Memory B cell (primary cell): Measurements from ENCODE around the gene PDE4B.
A peak's percentile ranks its signal among the peaks of the same experiment; 100 is the strongest.

Experiments
- ATAC-seq: fragments of 150-1000 bp; cut with Tn5 transposase; 2 replicates; pipeline ENCODE4 v1.10.0; 2021; ENCODE audit warnings: low read depth, mild to moderate bottlenecking, moderate library complexity
- DNase-seq, 2 donors: peaks; one replicate each; pipeline ENCODE4 v3.0.0; 2022; ENCODE audit warnings: low spot score in 2 of 2
- H3K27ac Mint-ChIP-seq: one replicate; pipeline ENCODE4 v1.8.0; 2022; ENCODE audit warnings: mild to moderate bottlenecking, moderate library complexity, mixed read lengths
- H3K27me3 Mint-ChIP-seq: one replicate; pipeline ENCODE4 v1.8.0; 2022; ENCODE audit warnings: mixed read lengths
- H3K36me3 Mint-ChIP-seq: one replicate; pipeline ENCODE4 v1.8.0; 2022; ENCODE audit warnings: mild to moderate bottlenecking, mixed read lengths
- H3K4me1 Mint-ChIP-seq: one replicate; pipeline ENCODE4 v1.8.0; 2022; ENCODE audit warnings: mixed read lengths
- H3K4me3 Mint-ChIP-seq: one replicate; pipeline ENCODE4 v1.8.0; 2022; ENCODE audit warnings: mild to moderate bottlenecking, moderate library complexity, mixed read lengths
- H3K9me3 Mint-ChIP-seq: one replicate; pipeline ENCODE4 v1.8.0; 2022; ENCODE audit warnings: mixed read lengths

Gene PDE4B

GRCh38 chr1:66296370-66296769 is 503.7 kb downstream of the PDE4B start:
- ATAC-seq, result no peak
- no peaks in the 10 kb centered on the region for H3K9me3 Mint-ChIP-seq
- no peak overlapping the region for H3K27ac Mint-ChIP-seq
- no peak for DNase-seq
- no peaks in the 10 kb centered on the region for H3K36me3 Mint-ChIP-seq
- H3K4me3 Mint-ChIP-seq, result no peak overlapping the region
- peaks cover 15% of the 10 kb centered on the region for H3K4me1 Mint-ChIP-seq
- no peaks in the 10 kb centered on the region for H3K27me3 Mint-ChIP-seq

DNA sequence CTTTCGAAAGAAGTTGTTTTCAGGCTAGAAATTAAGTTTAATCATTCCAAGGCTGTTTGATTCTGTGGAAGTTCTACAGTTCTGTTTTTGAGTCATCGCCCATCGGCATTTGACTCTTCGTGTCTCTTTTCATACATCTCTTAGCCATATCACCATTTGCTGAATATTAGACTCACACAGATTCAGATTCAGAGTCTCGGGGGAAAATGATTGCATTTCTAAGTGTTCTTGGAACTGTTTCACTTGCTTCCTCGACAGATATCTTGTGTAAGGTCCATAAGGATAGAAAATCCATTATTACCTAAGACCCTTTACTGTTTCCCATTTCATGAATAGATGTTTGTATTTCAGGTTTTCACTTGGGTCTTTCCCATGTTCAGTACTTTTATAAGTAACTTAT is 504.3 kb downstream of the PDE4B start:
- H3K27me3 Mint-ChIP-seq, result no peaks in the 10 kb centered on the region
- no peak overlapping the region for H3K27ac Mint-ChIP-seq

DNA sequence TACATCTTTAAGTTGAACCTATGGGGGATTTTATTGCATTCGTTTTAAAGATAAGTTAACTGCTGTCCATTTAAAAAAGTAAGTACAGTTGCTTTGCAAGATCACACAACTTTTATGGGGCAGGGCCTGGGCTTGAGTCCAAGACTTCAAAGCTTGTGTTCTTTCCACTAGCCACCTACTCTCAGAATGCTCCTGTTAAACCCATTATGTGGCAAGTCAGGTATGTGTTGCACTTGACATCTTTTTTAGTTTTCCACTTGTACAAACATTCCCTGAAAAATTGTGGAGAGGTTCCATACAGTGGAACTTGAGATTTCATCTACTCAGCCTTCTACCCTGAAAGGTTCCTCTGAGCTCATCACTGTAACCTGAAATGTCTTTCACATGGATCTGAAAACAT is 505.8 kb downstream of the PDE4B start:
- Mint-ChIP-seq H3K4me3 (no peak overlapping the region), H3K27me3 (no peaks in the 10 kb centered on the region), H3K9me3 (no peaks in the 10 kb centered on the region), H3K36me3 (no peaks in the 10 kb centered on the region), H3K4me1 (peaks cover 20% of the 10 kb centered on the region), H3K27ac (no peak overlapping the region)
- DNase-seq (no peak), ATAC-seq (no peak)

More for the DNA sequence above, 504.3 kb downstream of the PDE4B start:
- no peak overlapping the region for H3K4me3 Mint-ChIP-seq
- H3K36me3 Mint-ChIP-seq, result no peaks in the 10 kb centered on the region
- DNase-seq, result no peak
- no peaks in the 10 kb centered on the region for H3K9me3 Mint-ChIP-seq
- H3K4me1 Mint-ChIP-seq, result peaks cover 18% of the 10 kb centered on the region
- ATAC-seq, result no peak

DNA sequence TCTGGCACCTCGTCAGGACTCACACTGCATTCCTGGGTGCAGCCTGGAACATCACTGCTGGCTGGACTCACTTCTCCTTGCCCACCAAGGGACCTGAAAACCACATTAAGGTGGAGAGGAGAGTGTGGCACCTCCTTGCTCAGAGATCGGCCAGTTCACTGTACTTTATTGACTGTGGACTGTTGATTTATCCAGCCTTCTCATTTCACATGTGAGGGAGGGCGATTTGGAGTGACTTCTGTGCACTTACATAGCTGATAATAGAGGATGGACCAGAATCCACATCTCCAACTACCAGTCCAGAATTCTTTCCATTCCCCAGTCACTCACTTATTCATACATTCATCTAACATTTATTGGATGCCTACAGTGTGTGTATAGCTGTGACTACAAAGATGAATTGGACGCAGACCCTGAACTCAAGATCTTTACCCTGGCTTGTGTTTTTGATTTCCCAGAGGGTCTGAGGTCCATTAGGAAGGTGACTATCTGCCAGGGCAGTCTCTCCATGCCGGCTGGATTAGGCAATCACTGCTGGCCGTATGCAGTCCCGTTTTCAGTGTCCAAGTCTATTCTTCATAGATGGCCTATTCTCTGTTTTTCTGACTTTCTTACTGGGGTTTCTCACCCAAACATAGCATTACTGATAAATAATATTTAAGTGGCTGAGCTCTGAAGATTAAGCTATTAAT is 507.7 kb downstream of the PDE4B start:
- peak overlapping the region; percentile 95 for H3K27ac Mint-ChIP-seq
- H3K36me3 Mint-ChIP-seq, result no peaks in the 10 kb centered on the region
- peaks cover 19% of the 10 kb centered on the region for H3K4me1 Mint-ChIP-seq
- DNase-seq (no peak), ATAC-seq (no peak)
- no peak overlapping the region for H3K4me3 Mint-ChIP-seq
- no peaks in the 10 kb centered on the region for H3K27me3 Mint-ChIP-seq
- H3K9me3 Mint-ChIP-seq, result no peaks in the 10 kb centered on the region

DNA sequence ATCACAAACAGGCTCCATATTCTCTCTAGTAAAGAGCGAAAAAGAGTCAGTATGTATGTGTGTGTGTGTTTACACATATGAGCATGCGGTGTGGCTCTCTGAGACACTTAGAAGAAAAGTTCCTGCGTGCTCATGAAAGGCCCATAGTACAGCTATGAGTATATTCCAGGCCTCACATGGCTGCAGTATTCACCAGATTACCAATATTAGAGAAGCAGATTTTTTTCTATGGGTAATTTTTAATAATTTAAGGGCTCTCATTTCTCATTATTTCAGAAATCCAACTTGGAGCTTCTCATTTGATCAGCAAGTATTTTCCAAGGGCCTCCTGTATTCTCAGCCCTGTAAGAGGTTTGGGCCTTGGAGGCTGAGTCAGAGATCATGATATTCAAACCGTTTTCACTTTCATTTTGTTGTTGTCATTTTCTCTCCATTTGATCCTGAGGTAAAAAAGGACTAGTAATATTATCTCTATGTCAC is 508.3 kb downstream of the PDE4B start:
- ATAC-seq, result peak; percentile 82
- H3K27me3 Mint-ChIP-seq, result no peaks in the 10 kb centered on the region
- no peaks in the 10 kb centered on the region for H3K9me3 Mint-ChIP-seq
- peak overlapping the region; percentile 95 for H3K27ac Mint-ChIP-seq
- no peaks in the 10 kb centered on the region for H3K36me3 Mint-ChIP-seq
- H3K4me1 Mint-ChIP-seq, result peaks cover 14% of the 10 kb centered on the region
- no peak for DNase-seq
- peak overlapping the region; percentile 79 for H3K4me3 Mint-ChIP-seq

GRCh38 chr1:66302184-66302742 is 509.6 kb downstream of the PDE4B start:
- no peaks in the 10 kb centered on the region for H3K36me3 Mint-ChIP-seq
- H3K4me3 Mint-ChIP-seq, result no peak overlapping the region
- H3K9me3 Mint-ChIP-seq, result no peaks in the 10 kb centered on the region
- ATAC-seq, result no peak
- no peak for DNase-seq
- peaks cover 11% of the 10 kb centered on the region for H3K4me1 Mint-ChIP-seq
- H3K27ac Mint-ChIP-seq, result peak overlapping the region; percentile 35
- no peaks in the 10 kb centered on the region for H3K27me3 Mint-ChIP-seq

DNA sequence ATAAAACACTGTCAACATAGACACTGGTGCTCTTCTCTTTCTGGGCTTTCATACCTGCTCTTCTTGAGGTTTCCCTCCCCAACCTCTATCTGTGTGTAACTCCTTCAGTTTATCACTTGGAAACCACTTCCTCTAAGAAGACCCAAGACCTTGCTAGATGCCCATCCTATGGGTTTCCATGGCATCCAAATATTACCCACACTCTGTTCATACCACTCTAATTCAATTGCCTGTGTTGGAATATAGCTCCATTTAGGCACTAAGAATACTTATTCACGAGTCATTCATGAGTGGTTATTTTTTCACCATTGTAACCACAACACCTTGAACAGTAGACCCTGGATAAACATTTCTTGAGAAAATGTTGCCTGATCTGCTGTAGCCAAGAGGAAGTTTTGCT is 510.1 kb downstream of the PDE4B start:
- Mint-ChIP-seq H3K27ac (peak overlapping the region; percentile 35), H3K36me3 (no peaks in the 10 kb centered on the region), H3K4me3 (no peak overlapping the region), H3K9me3 (no peaks in the 10 kb centered on the region), H3K4me1 (peaks cover 11% of the 10 kb centered on the region), H3K27me3 (no peaks in the 10 kb centered on the region)
- DNase-seq (no peak), ATAC-seq (no peak)

GRCh38 chr1:66303646-66304045 is 511.0 kb downstream of the PDE4B start:
- Mint-ChIP-seq H3K36me3 (no peaks in the 10 kb centered on the region), H3K27me3 (no peaks in the 10 kb centered on the region), H3K4me1 (peaks cover 11% of the 10 kb centered on the region), H3K9me3 (no peaks in the 10 kb centered on the region), H3K27ac (no peak overlapping the region), H3K4me3 (no peak overlapping the region)
- ATAC-seq, result no peak
- DNase-seq, result no peak

GRCh38 chr1:66304128-66304527 is 511.4 kb downstream of the PDE4B start:
- DNase-seq, result no peak
- Mint-ChIP-seq H3K9me3 (no peaks in the 10 kb centered on the region), H3K4me1 (peaks cover 11% of the 10 kb centered on the region), H3K27ac (no peak overlapping the region), H3K36me3 (no peaks in the 10 kb centered on the region), H3K27me3 (no peaks in the 10 kb centered on the region), H3K4me3 (no peak overlapping the region)
- ATAC-seq, result no peak

- H3K4me3 Mint-ChIP-seq, result no peak overlapping the region
- H3K27me3 Mint-ChIP-seq, result no peaks in the 10 kb centered on the region
- ATAC-seq (no peak), DNase-seq (no peak)
- no peaks in the 10 kb centered on the region for H3K36me3 Mint-ChIP-seq
- H3K27ac Mint-ChIP-seq, result no peak overlapping the region
- peaks cover 8% of the 10 kb centered on the region for H3K4me1 Mint-ChIP-seq
- H3K9me3 Mint-ChIP-seq, result no peaks in the 10 kb centered on the region
Observed at GRCh38 chr1:66305927-66306326, 513.2 kb downstream of the PDE4B start.

GRCh38 chr1:66309006-66309741 is 516.5 kb downstream of the PDE4B start:
- H3K27ac Mint-ChIP-seq, result no peak overlapping the region
- H3K9me3 Mint-ChIP-seq, result no peaks in the 10 kb centered on the region
- no peak for DNase-seq
- no peak for ATAC-seq
- no peaks in the 10 kb centered on the region for H3K36me3 Mint-ChIP-seq
- H3K4me1 Mint-ChIP-seq, result no peaks in the 10 kb centered on the region
- no peak overlapping the region for H3K4me3 Mint-ChIP-seq
- H3K27me3 Mint-ChIP-seq, result no peaks in the 10 kb centered on the region

DNA sequence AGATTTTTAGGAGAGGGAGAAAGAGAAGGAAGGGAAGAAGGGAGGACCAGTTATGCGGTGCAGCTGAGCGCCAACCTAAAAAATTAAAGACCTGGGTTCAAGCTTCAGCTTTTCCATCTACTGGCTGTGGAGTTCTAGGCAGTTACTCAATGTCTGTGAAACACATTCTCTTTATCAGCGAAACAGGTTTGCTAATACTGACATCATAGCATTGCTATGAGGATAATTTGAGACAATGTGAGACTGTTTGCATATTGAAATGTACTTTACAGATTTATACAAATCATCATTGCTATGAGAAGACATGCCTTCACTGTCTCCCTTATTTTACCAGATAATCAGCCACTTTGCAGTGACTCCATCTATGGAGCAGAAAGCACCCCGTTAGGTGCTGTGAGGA is 518.4 kb downstream of the PDE4B start:
- no peaks in the 10 kb centered on the region for H3K4me1 Mint-ChIP-seq
- ATAC-seq, result no peak
- no peak overlapping the region for H3K27ac Mint-ChIP-seq
- no peaks in the 10 kb centered on the region for H3K27me3 Mint-ChIP-seq
- H3K9me3 Mint-ChIP-seq, result no peaks in the 10 kb centered on the region
- DNase-seq, result no peak
- no peaks in the 10 kb centered on the region for H3K36me3 Mint-ChIP-seq
- no peak overlapping the region for H3K4me3 Mint-ChIP-seq

- Mint-ChIP-seq H3K4me3 (no peak overlapping the region), H3K27me3 (no peaks in the 10 kb centered on the region), H3K9me3 (no peaks in the 10 kb centered on the region), H3K27ac (no peak overlapping the region), H3K36me3 (no peaks in the 10 kb centered on the region), H3K4me1 (peaks cover 2% of the 10 kb centered on the region)
- DNase-seq, result no peak
- ATAC-seq, result no peak
Observed at GRCh38 chr1:66311628-66312027, 518.9 kb downstream of the PDE4B start.

GRCh38 chr1:66312271-66312990 is 519.7 kb downstream of the PDE4B start:
- no peaks in the 10 kb centered on the region for H3K27me3 Mint-ChIP-seq
- H3K36me3 Mint-ChIP-seq, result no peaks in the 10 kb centered on the region
- peaks cover 3% of the 10 kb centered on the region for H3K4me1 Mint-ChIP-seq
- H3K27ac Mint-ChIP-seq, result no peak overlapping the region
- H3K9me3 Mint-ChIP-seq, result no peaks in the 10 kb centered on the region
- DNase-seq (no peak), ATAC-seq (no peak)
- H3K4me3 Mint-ChIP-seq, result no peak overlapping the region
